Activated CD4-positive, alpha-beta T cell treated with anti-CD3 and anti-CD28 coated beads for 36 hours (primary cell): ENCODE data around the gene ITGBL1. TPM values are rescaled to one million over a fixed set of nuclear protein-coding genes. Genes with fewer than 3 reads are reported as not detected.

Experiments
- ATAC-seq: fragments of 200-7000 bp; cut with Tn5 transposase; one replicate; pipeline ENCODE4 v1.10.0; 2021; ENCODE audit warnings: mild to moderate bottlenecking, moderate library complexity
- CTCF ChIA-PET: fragments of 350-600 bp; sonication (Branson Sonifier 250); formaldehyde crosslinking; loops from one replicate; lab custom pipeline; 2021; ENCODE audit warnings: antibody characterized with exemption; lab: Charles Lee
- POLR2A ChIA-PET: fragments of 350-600 bp; sonication (Branson Sonifier 250); formaldehyde crosslinking; loops from one replicate; lab custom pipeline; 2021; ENCODE audit warnings: antibody characterized with exemption, inconsistent platforms; lab: Charles Lee
- DNase-seq: peaks from one replicate; pipeline ENCODE4 v3.0.0-alpha.2; 2020
- H3K27ac Mint-ChIP-seq: one replicate; pipeline ENCODE4 v1.8.0; 2021; ENCODE audit warnings: mixed read lengths
- H3K27me3 Mint-ChIP-seq: one replicate; pipeline ENCODE4 v1.8.0; 2021; ENCODE audit warnings: mixed read lengths
- H3K36me3 Mint-ChIP-seq: one replicate; pipeline ENCODE4 v1.8.0; 2021; ENCODE audit warnings: low read depth, mixed read lengths
- H3K4me1 Mint-ChIP-seq: one replicate; pipeline ENCODE4 v1.8.0; 2021; ENCODE audit warnings: mixed read lengths
- H3K4me3 Mint-ChIP-seq: one replicate; pipeline ENCODE4 v1.8.0; 2021; ENCODE audit warnings: mild to moderate bottlenecking, moderate library complexity, mixed read lengths
- H3K9me3 Mint-ChIP-seq: one replicate; pipeline ENCODE4 v1.8.0; 2021; ENCODE audit warnings: low read depth, mixed read lengths
- intact Hi-C, 2 experiments: fragments of 100-400 bp; cut with DNase I in 1 of 2; cut with micrococcal nuclease in 1 of 2; formaldehyde crosslinking; loops; one replicate each; pipeline versions ENCODE4 v1.14.2 to v1.15.1; 2022 to 2024; cut with DNase I, micrococcal nuclease
- total RNA-seq, 2 experiments: library from RNA; stranded (reverse); gene quantifications; one replicate each; pipeline ENCODE4 v1.2.3, GENCODE V29; 2021

Gene ITGBL1
- total RNA-seq, 2 experiments from 2014 or later: not detected

DNA sequence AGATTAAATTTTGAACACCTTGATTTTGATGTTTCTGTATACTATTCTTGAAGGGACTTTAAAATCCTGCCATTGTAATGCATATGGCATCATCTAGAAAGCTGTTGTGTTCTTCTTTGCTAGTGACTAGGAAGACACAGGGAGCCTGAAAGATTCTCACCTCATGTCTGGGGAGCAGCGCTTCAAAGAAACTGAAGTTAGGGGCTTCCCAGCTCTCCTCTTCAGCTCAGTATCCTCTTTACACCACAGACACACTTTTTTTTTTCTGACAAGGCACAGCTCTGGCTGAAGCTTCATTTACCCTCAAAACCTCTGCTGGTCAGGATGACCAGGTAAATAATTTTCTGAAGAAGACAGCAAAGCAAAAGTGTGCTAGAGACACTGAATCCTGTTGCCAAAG lies 255.6 kb downstream of the ITGBL1 start:
- no peak for DNase-seq
- Mint-ChIP-seq H3K36me3 (no peaks in the 10 kb centered on the region), H3K27ac (no peak overlapping the region), H3K27me3 (peaks cover 14% of the 10 kb centered on the region), H3K4me1 (peaks cover 5% of the 10 kb centered on the region), H3K9me3 (no peaks in the 10 kb centered on the region), H3K4me3 (no peak overlapping the region)
- intact Hi-C loops: no loop called here
- CTCF ChIA-PET: interaction anchor here (0.5 kb wide), 1 partner anchor 916 kb away, joined by 4 read pairs; no protein-coding TSS in a partner anchor
- ATAC-seq: no peak
- POLR2A ChIA-PET: no interaction called here

DNA sequence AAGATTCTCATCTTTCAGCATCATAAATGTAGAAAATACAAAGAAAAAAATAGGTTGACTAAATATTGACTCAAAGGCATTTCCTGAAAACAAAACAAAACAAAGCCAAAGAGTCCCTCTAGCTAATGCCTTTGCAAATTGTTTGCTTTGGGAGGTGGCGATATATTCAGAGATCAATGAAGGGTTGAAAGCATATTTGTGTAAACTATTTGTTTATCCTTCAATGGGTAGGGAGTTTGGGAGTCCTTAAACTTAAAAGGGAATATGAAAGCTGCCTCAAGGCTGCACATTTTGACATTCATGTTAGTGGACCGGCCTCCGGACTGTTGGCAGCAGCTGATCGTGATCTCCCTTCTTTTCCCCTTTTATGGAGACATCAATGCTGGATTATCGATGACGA lies 257.5 kb downstream of the ITGBL1 start:
- H3K27ac Mint-ChIP-seq: no peak overlapping the region
- no peaks in the 10 kb centered on the region for H3K36me3 Mint-ChIP-seq
- intact Hi-C loops: no loop called here
- ChIA-PET POLR2A (no interaction called here), CTCF (interaction anchor here (0.7 kb wide), 1 partner anchor 30 kb away, joined by 3 read pairs; no protein-coding TSS in a partner anchor)
- peaks cover 12% of the 10 kb centered on the region for H3K27me3 Mint-ChIP-seq
- DNase-seq: no peak
- ATAC-seq: no peak
- no peaks in the 10 kb centered on the region for H3K9me3 Mint-ChIP-seq
- H3K4me3 Mint-ChIP-seq: no peak overlapping the region
- peaks cover 5% of the 10 kb centered on the region for H3K4me1 Mint-ChIP-seq

DNA sequence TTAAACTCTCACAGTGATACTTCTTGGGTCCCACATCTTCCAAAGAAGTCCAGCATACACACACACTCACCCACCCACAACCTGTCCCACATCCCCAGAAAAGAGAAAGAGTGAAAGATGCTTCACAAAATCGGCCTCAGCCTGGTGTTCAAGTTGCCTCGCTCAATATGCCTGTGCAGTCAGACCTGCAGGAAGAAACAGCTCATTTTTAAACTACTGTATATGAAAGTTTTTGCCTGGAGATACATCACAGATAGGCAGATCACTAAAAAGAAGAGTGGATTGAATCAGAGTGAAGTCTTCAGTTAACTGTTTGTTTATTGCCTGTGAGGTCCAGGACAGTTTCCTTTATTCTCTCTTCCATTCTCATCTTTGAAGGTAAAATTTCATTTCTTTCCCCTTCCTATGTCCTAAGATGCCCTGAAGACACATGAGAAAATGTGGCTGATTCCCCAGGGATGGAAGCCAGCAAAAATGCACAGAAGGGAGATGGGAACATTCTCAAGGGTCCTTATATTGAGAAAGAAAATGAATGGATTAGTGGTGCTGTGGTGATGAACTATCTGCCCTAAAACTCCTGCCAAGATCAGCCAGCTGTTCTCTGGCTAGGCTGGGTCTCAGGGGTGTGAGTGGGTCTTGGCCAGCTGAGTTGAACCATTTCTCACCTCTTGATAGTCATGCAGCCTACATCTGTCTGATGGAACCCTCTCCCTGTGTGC lies 259.0 kb downstream of the ITGBL1 start:
- Mint-ChIP-seq H3K36me3 (no peaks in the 10 kb centered on the region), H3K27me3 (peaks cover 10% of the 10 kb centered on the region), H3K4me3 (no peak overlapping the region), H3K4me1 (peaks cover 5% of the 10 kb centered on the region), H3K27ac (no peak overlapping the region), H3K9me3 (no peaks in the 10 kb centered on the region)
- intact Hi-C loops: no loop called here
- ATAC-seq (no peak), DNase-seq (no peak)
- POLR2A ChIA-PET: no interaction called here
- CTCF ChIA-PET: no interaction called here

DNA sequence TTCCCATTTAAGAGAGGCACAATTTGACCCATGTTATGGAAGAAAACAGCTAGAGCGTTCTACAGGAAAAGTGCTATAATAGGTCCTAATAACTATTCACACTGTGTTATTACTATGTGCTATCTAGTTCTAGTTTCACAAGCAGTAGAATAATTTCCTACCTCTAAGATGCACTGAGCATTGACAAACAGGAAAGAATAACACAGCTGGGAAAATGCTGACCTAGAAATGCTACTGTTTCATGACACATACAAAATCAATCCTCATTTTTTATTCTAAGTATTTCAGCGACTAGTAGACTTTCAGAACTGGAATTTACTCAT lies 259.5 kb downstream of the ITGBL1 start:
- DNase-seq (no peak), ATAC-seq (no peak)
- ChIA-PET POLR2A (no interaction called here), CTCF (no interaction called here)
- no peaks in the 10 kb centered on the region for H3K36me3 Mint-ChIP-seq
- no peak overlapping the region for H3K4me3 Mint-ChIP-seq
- H3K27ac Mint-ChIP-seq: no peak overlapping the region
- H3K4me1 Mint-ChIP-seq: no peaks in the 10 kb centered on the region
- intact Hi-C loops: no loop called here
- H3K9me3 Mint-ChIP-seq: no peaks in the 10 kb centered on the region
- H3K27me3 Mint-ChIP-seq: peaks cover 10% of the 10 kb centered on the region

- H3K36me3 Mint-ChIP-seq: no peaks in the 10 kb centered on the region
- no peak for DNase-seq
- POLR2A ChIA-PET: no interaction called here
- no peak overlapping the region for H3K27ac Mint-ChIP-seq
- H3K27me3 Mint-ChIP-seq: peaks cover 4% of the 10 kb centered on the region
- no peaks in the 10 kb centered on the region for H3K4me1 Mint-ChIP-seq
- no peaks in the 10 kb centered on the region for H3K9me3 Mint-ChIP-seq
- intact Hi-C loops: no loop called here
- no peak overlapping the region for H3K4me3 Mint-ChIP-seq
- ATAC-seq: no peak
- CTCF ChIA-PET: no interaction called here
These were observed 261.7 kb downstream of the ITGBL1 start for GRCh38 chr13:101714195-101714594.

DNA sequence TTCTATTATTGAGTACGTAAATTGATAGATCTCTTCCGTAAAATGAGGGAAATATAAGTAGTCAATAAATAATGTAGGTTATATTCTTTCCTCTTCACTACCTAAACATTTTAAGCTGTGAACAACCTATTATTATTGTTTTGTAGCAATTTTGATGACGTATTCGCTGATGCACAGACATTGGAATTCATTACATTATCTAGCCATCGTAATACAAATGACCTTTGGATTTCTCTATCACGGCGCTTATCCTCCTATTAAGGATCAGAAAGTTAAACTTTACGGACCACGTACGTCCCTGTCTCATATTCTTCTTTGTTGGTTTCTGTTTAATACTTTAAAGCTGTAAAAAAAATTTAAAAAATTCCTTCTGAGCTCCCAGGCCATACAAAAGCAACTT lies 264.9 kb downstream of the ITGBL1 start:
- Mint-ChIP-seq H3K27ac (no peak overlapping the region), H3K36me3 (no peaks in the 10 kb centered on the region), H3K9me3 (no peaks in the 10 kb centered on the region), H3K4me3 (no peak overlapping the region), H3K27me3 (peaks cover 2% of the 10 kb centered on the region), H3K4me1 (no peaks in the 10 kb centered on the region)
- intact Hi-C loops: no loop called here
- ATAC-seq (no peak), DNase-seq (no peak)
- ChIA-PET POLR2A (no interaction called here), CTCF (no interaction called here)

DNA sequence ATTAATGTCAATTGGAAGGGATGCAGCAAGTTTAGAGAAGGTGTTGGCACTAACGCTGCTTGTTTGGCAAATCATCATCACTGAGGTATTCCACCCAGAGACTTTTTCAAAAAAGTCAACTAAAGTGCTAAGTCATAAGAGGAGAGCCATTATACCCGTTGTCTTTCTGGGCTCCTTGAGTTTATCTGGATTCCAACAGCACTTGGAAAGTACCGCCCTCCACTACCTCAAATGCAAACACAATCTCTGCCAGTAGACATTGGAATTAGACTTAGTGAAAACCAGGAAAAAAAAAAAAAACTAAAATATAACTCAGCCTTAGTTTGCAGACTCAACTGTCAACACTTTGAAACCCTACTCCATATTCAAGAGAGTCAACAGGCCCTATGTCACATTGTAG lies 266.0 kb downstream of the ITGBL1 start:
- DNase-seq (no peak), ATAC-seq (no peak)
- Mint-ChIP-seq H3K36me3 (no peaks in the 10 kb centered on the region), H3K9me3 (no peaks in the 10 kb centered on the region), H3K27ac (no peak overlapping the region), H3K4me1 (no peaks in the 10 kb centered on the region), H3K4me3 (no peak overlapping the region), H3K27me3 (no peaks in the 10 kb centered on the region)
- ChIA-PET CTCF (no interaction called here), POLR2A (no interaction called here)
- intact Hi-C loops: no loop called here

- intact Hi-C loops: no loop called here
- POLR2A ChIA-PET: no interaction called here
- DNase-seq (no peak), ATAC-seq (no peak)
- no peaks in the 10 kb centered on the region for H3K9me3 Mint-ChIP-seq
- H3K4me3 Mint-ChIP-seq: no peak overlapping the region
- no peaks in the 10 kb centered on the region for H3K36me3 Mint-ChIP-seq
- H3K4me1 Mint-ChIP-seq: no peaks in the 10 kb centered on the region
- H3K27me3 Mint-ChIP-seq: no peaks in the 10 kb centered on the region
- CTCF ChIA-PET: interaction anchor here (0.6 kb wide), 1 partner anchor 1838 kb away, joined by 5 read pairs; no protein-coding TSS in a partner anchor
- H3K27ac Mint-ChIP-seq: no peak overlapping the region
These were observed 274.2 kb downstream of the ITGBL1 start for GRCh38 chr13:101726681-101727080.

DNA sequence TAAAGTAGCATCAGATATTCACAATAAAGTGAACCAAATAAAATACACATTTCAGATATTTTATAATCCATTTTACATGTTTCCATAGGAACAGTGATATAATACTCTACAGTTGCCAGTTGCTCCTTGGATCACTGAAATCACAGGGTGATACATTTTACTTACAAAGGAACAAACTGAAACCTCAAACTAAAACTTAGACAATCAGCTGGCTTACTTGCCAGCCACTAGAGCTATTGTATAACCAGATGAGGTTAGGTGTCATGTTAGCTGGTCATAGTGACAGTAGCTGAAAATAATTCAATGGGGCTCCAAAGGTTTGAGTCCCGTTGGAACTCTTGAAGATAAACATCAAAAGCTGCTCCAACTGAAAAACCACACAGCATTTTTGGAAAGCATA lies 274.6 kb downstream of the ITGBL1 start:
- Mint-ChIP-seq H3K4me3 (no peak overlapping the region), H3K27ac (no peak overlapping the region), H3K4me1 (no peaks in the 10 kb centered on the region), H3K27me3 (no peaks in the 10 kb centered on the region), H3K9me3 (no peaks in the 10 kb centered on the region), H3K36me3 (no peaks in the 10 kb centered on the region)
- ChIA-PET CTCF (interaction anchor here (0.6 to 0.7 kb wide), 2 partner anchors 84 to 1837 kb away, joined by 3 to 5 read pairs; no protein-coding TSS in a partner anchor), POLR2A (interaction anchor here (0.6 kb wide), 1 partner anchor 106 kb away, joined by 3 read pairs; no protein-coding TSS in a partner anchor)
- DNase-seq: no peak
- intact Hi-C loops: no loop called here
- ATAC-seq: no peak

DNA sequence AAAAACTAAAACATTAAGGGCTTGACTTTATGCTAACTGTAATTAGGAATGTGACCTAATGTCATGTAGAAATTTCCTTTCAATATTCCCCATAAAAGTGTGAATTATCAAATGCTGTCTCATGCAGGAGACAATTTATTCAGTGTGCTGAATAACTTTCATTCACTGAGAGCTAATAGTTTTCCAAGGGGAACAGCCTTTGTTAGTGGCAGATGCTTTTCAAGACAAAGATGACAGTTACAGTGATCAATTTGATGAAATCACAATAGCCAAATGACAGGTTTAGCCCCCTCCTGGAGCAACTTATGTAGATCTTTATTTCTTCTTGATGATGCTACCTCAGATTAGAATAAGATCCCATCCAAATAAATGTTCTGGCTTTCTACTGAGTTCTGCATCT lies 275.5 kb downstream of the ITGBL1 start:
- Mint-ChIP-seq H3K27ac (no peak overlapping the region), H3K9me3 (no peaks in the 10 kb centered on the region), H3K27me3 (peaks cover 2% of the 10 kb centered on the region), H3K4me1 (no peaks in the 10 kb centered on the region), H3K36me3 (no peaks in the 10 kb centered on the region), H3K4me3 (no peak overlapping the region)
- intact Hi-C loops: no loop called here
- ATAC-seq (no peak), DNase-seq (no peak)
- ChIA-PET CTCF (interaction anchor here (0.7 kb wide), 1 partner anchor 85 kb away, joined by 3 read pairs; no protein-coding TSS in a partner anchor), POLR2A (no interaction called here)

DNA sequence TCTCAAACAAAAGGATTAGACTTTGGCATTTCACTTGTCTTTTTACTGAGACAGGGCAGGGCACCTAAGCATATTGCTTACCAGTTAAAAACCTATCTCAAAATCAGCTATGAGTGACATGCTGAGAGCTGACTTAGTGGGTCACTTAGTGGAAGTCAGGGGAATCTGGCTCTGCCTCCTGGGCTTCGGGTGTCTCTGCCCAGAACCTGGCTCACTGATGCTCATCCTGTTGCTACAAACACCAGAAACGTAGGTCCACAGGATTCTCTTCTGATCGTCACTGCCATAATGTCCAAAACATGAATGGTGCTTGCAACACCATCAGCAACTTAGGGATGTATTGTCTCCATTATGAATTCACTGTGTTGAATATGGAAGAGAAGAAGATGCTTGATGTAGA lies 276.1 kb downstream of the ITGBL1 start:
- Mint-ChIP-seq H3K9me3 (no peaks in the 10 kb centered on the region), H3K4me1 (no peaks in the 10 kb centered on the region), H3K27ac (no peak overlapping the region), H3K27me3 (peaks cover 2% of the 10 kb centered on the region), H3K4me3 (no peak overlapping the region), H3K36me3 (no peaks in the 10 kb centered on the region)
- DNase-seq: no peak
- no peak for ATAC-seq
- ChIA-PET CTCF (no interaction called here), POLR2A (no interaction called here)
- intact Hi-C loops: no loop called here

GRCh38 chr13:101730420-101731000 lies 278.0 kb downstream of the ITGBL1 start:
- POLR2A ChIA-PET: no interaction called here
- no peaks in the 10 kb centered on the region for H3K9me3 Mint-ChIP-seq
- H3K27ac Mint-ChIP-seq: no peak overlapping the region
- DNase-seq: no peak
- H3K36me3 Mint-ChIP-seq: no peaks in the 10 kb centered on the region
- no peak overlapping the region for H3K4me3 Mint-ChIP-seq
- H3K27me3 Mint-ChIP-seq: peaks cover 2% of the 10 kb centered on the region
- H3K4me1 Mint-ChIP-seq: no peaks in the 10 kb centered on the region
- intact Hi-C loops: no loop called here
- CTCF ChIA-PET: no interaction called here
- no peak for ATAC-seq
